ENCODE results near the gene THTPA. TPM values are rescaled to one million over a fixed set of nuclear protein-coding genes. Genes with fewer than 3 reads are reported as not detected.

The THTPA gene
- total and polyA plus RNA-seq, 2 of the 13 experiments (the other 11 are each of a cell fraction or from before 2014, with no cell fraction given): 7.4 to 8.7 TPM

GRCh38 chr14:23602181-23603095 lies 46.4 kb downstream of the THTPA start (continued):
- TF ChIP-seq CBFB (CRISPR knock-in tag; IDR thresholded peaks at IDR 0.05): peak; percentile 58; the same call in 1 of the 2 replicates
- peak; percentile 89 for TF ChIP-seq TBX2 (CRISPR knock-in tag; IDR thresholded peaks at IDR 0.05; ENCODE audit: borderline replicate concordance)
- TF ChIP-seq NFAT5 (CRISPR knock-in tag; IDR thresholded peaks at IDR 0.05): peak; percentile 77; the same call in 1 of the 2 replicates
- TF ChIP-seq PRDM10 (CRISPR knock-in tag; IDR thresholded peaks at IDR 0.05; ENCODE audit: low read depth): peak; percentile 68
- no peak for TF ChIP-seq ZNF431 (CRISPR knock-in tag; IDR thresholded peaks at IDR 0.05; ENCODE audit: borderline replicate concordance, low read depth)
- no peak for TF ChIP-seq ZNF30 (CRISPR knock-in tag; IDR thresholded peaks at IDR 0.05)
- TF ChIP-seq MAFF (IDR thresholded peaks at IDR 0.05; ENCODE audit: low read depth, low read length): peak; percentile 12; the same call in 1 of the 2 replicates
- TF ChIP-seq, protein P1, sequence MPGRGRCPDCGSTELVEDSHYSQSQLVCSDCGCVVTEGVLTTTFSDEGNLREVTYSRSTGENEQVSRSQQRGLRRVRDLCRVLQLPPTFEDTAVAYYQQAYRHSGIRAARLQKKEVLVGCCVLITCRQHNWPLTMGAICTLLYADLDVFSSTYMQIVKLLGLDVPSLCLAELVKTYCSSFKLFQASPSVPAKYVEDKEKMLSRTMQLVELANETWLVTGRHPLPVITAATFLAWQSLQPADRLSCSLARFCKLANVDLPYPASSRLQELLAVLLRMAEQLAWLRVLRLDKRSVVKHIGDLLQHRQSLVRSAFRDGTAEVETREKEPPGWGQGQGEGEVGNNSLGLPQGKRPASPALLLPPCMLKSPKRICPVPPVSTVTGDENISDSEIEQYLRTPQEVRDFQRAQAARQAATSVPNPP (CRISPR knock-in tag; IDR thresholded peaks at IDR 0.05): no peak
- no peak for TF ChIP-seq ZNF530 (CRISPR knock-in tag; IDR thresholded peaks at IDR 0.05; ENCODE audit: low read depth)
- TF ChIP-seq RFXANK (CRISPR knock-in tag; IDR thresholded peaks at IDR 0.05): no peak
- peak; percentile 76 for TF ChIP-seq ZNF878 (CRISPR knock-in tag; IDR thresholded peaks at IDR 0.05)
- TF ChIP-seq ZMAT3 (CRISPR knock-in tag; conservative IDR thresholded peaks at IDR 0.05): peak; percentile 73
- TF ChIP-seq MTF2 (CRISPR knock-in tag; IDR thresholded peaks at IDR 0.05; ENCODE audit: borderline replicate concordance): no peak
- no peak for TF ChIP-seq ZNF556 (CRISPR knock-in tag; IDR thresholded peaks at IDR 0.05; ENCODE audit: borderline replicate concordance)

Measured in HepG2 (cell line).